BLaER1 treated with 17β-estradiol and CSF1 and Interleukin-3, amounts not matched to agents 10 nM and 100 nM (cell line): ENCODE data around the gene LYZL1.
"Not testable (repeated sequence)": the region's sequence is repeated elsewhere in the genome, so short reads cannot be mapped to it uniquely, and the experiment has no call there.

Experiments used
- H3K27ac ChIP-seq, 11 experiments: shearing (Covaris generic); formaldehyde crosslinking; 2 replicates each; pipeline ENCODE4 v1.8.1; 2022
- H3K27me3 ChIP-seq, 11 experiments: shearing (Covaris generic); formaldehyde crosslinking; 2 replicates each; pipeline ENCODE4 v1.8.1; 2022
- H3K36me3 ChIP-seq, 11 experiments: shearing (Covaris generic); formaldehyde crosslinking; 2 replicates each; pipeline ENCODE4 v1.8.1; 2022
- H3K4me1 ChIP-seq, 10 experiments: shearing (Covaris generic); formaldehyde crosslinking; 2 replicates each; pipeline ENCODE4 v1.8.1; 2022
- H3K4me2 ChIP-seq, 11 experiments: shearing (Covaris generic); formaldehyde crosslinking; 2 replicates each; pipeline ENCODE4 v1.8.1; 2022
- H3K4me3 ChIP-seq, 10 experiments: shearing (Covaris generic); formaldehyde crosslinking; 2 replicates each; pipeline ENCODE4 v1.8.1; 2022
- H3K9ac ChIP-seq, 11 experiments: shearing (Covaris generic); formaldehyde crosslinking; 2 replicates each; pipeline ENCODE4 v1.8.1; 2022
- H3K9me3 ChIP-seq, 11 experiments: shearing (Covaris generic); formaldehyde crosslinking; replicated peaks in 1 of 11; 2 replicates each; pipeline ENCODE4 v1.8.1; 2022
- H4K20me1 ChIP-seq, 11 experiments: shearing (Covaris generic); formaldehyde crosslinking; 2 replicates each; pipeline ENCODE4 v1.8.1; 2022
- Cebpa-rat ChIP-seq, 11 experiments: shearing (Covaris generic); IDR thresholded peaks; 2 replicates each; pipeline ENCODE4 v1.8.1; 2022

The LYZL1 gene

DNA sequence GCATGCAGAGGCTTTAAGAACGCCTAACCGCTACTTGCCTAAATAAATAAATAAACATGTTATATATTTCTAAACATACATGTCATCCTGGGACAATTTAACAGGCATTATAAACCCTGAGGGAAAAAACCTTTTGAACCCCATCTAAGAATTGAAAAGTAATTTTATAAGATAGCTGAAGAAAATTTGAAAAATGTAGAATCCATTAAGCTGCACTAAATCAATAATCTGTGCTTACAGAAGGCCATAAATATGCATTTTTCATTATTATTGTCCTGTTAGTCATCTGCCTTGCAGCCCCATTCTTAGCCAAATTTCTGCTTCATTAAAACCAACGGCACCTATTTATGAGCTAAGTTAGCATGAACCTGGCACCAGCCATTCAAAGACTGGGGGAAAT, 24.2 kb downstream of the LYZL1 start:
- no peaks in the 10 kb centered on the region for H3K36me3 ChIP-seq
- no peaks in the 10 kb centered on the region for H4K20me1 ChIP-seq
- H3K9ac ChIP-seq: no peak overlapping the region
- H3K27me3 ChIP-seq: no peaks in the 10 kb centered on the region
- H3K4me3 ChIP-seq: no peak overlapping the region
- no peak overlapping the region for H3K27ac ChIP-seq
- TF ChIP-seq Cebpa-rat (IDR thresholded peaks at IDR 0.05): no peak
- peaks cover 0 to 6% (median 0%) of the 10 kb centered on the region in 10 experiments; a peak in 1 of 20 replicates for H3K4me1 ChIP-seq
- H3K9me3 ChIP-seq: peaks cover 0 to 8% (median 7%) of the 10 kb centered on the region in 11 experiments; a peak in 8 of 22 replicates
- no peak overlapping the region for H3K4me2 ChIP-seq

DNA sequence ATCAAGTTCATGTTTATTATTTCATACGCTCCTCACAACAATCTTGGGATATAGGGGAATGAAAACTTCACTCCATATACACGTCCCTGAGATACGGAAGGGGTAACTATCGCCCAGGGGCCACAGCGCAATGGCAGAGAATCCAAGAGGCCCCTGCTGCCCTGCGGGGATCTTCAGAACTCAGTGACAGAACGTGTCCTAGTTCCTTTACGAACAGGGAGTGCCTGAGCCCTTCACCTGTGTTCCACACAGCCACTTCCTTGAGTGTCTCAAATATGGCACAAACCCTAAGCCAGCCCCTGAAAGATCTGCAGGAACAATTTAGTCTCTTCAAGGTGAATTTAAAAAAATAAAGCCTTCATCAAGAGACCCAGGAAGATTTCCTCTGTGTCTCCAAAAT, 25.9 kb downstream of the LYZL1 start:
- H3K4me1 ChIP-seq: peaks cover 0 to 7% (median 0%) of the 10 kb centered on the region in 10 experiments; a peak in 4 of 20 replicates
- H3K27ac ChIP-seq: no peak overlapping the region
- H4K20me1 ChIP-seq: no peaks in the 10 kb centered on the region
- no peak for TF ChIP-seq Cebpa-rat (IDR thresholded peaks at IDR 0.05)
- no peak overlapping the region for H3K9ac ChIP-seq
- H3K4me2 ChIP-seq: no peak overlapping the region
- no peaks in the 10 kb centered on the region for H3K36me3 ChIP-seq
- peaks cover 0 to 6% (median 0%) of the 10 kb centered on the region in 11 experiments; a peak in 2 of 22 replicates for H3K27me3 ChIP-seq
- H3K9me3 ChIP-seq: peaks cover 0 to 8% (median 7%) of the 10 kb centered on the region in 11 experiments; a peak in 8 of 22 replicates
- H3K4me3 ChIP-seq: no peak overlapping the region

DNA sequence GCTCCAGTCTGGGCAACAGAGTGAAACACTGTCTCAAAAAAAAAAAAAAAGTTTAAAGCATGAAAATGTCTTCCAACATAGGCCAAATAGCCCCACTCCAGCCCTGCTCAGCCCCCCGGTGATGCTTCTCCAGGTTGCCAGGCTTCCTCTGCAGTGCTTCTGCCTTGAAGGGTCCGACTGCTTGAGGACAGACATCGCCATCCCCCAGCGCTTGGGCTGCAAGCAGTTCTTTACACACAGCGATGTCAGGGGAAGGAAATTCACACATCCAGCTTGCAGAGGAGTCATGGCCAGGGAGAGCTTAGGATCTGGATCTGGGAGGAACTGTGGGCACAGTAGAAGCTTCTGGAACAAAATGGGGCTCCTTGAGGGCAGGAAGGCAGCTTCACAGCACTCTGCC, 26.9 kb downstream of the LYZL1 start:
- Histone ChIP-seq H3K9me3 (peaks cover 0 to 8% (median 7%) of the 10 kb centered on the region in 11 experiments; a peak in 8 of 22 replicates), H3K36me3 (no peaks in the 10 kb centered on the region), H4K20me1 (no peaks in the 10 kb centered on the region), H3K27me3 (peaks cover 0 to 6% (median 0%) of the 10 kb centered on the region in 11 experiments; a peak in 2 of 22 replicates), H3K27ac (no peak overlapping the region), H3K4me2 (no peak overlapping the region), H3K4me1 (peaks cover 0 to 7% (median 0%) of the 10 kb centered on the region in 10 experiments; a peak in 4 of 20 replicates), H3K9ac (no peak overlapping the region), H3K4me3 (no peak overlapping the region)
- TF ChIP-seq Cebpa-rat (IDR thresholded peaks at IDR 0.05): no peak

DNA sequence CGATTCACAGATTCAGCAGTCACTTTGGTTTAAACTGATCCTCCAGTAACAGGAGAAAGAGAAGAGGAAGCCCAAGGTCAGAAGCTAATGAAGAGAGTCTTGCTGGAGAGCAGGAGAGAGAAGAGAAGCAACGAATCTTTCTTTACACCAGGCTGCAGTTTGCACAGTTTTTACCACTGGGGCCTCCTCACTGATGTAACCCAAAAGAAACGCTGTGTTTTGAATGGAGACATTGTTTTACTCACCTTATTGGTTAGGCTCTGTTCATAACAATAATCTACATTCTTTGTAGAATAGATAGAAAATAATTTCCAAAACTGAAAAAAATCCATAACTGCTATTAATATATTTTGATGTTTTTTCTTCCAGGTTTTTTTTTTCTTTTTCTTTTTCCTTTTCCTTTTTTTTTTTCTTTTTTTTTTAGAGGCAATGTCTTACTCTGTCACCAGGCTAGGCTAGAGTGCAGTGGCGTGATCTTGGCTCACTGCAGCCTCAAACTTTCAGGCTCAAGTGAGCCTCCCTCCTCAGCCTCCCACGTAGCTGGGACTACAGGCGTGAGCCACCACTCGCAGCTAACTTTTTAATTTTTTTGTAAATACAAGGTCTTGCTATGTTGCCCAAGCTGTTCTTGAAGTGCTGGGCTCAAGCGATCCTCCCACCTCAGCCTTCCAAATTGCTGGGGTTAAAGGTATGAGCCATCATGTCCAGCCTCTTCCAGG, 27.6 kb downstream of the LYZL1 start:
- Histone ChIP-seq H3K4me1 (peaks cover 0 to 7% (median 0%) of the 10 kb centered on the region in 10 experiments; a peak in 3 of 20 replicates), H3K36me3 (no peaks in the 10 kb centered on the region), H3K4me3 (no peak overlapping the region), H3K27me3 (peaks cover 0 to 6% (median 0%) of the 10 kb centered on the region in 11 experiments; a peak in 2 of 22 replicates), H3K4me2 (no peak overlapping the region), H3K27ac (no peak overlapping the region), H3K9ac (no peak overlapping the region), H3K9me3 (peaks cover 0 to 8% (median 7%) of the 10 kb centered on the region in 11 experiments; a peak in 8 of 22 replicates), H4K20me1 (no peaks in the 10 kb centered on the region)
- TF ChIP-seq Cebpa-rat (IDR thresholded peaks at IDR 0.05): no peak

DNA sequence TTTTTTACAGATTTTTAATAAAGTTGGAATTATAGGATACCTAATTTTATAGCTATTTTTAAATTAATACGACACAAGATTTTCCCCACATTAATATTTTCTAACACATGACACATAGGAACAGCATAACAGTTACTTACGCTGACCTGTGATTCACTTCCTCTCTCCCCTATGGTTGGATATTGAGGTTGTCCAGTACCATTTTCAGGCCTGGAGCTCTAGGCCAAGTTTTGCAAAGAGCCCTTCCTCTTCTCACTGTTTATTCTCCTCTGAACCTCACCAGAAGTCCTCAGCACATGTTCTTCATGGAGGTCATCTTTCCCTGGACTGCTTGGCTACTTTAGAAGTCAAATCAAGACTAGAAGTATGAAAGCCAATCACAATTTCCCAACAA, 28.2 kb downstream of the LYZL1 start:
- no peak overlapping the region for H3K4me2 ChIP-seq
- no peak for TF ChIP-seq Cebpa-rat (IDR thresholded peaks at IDR 0.05)
- H3K27me3 ChIP-seq: peaks cover 0 to 6% (median 0%) of the 10 kb centered on the region in 11 experiments; a peak in 2 of 22 replicates
- H3K36me3 ChIP-seq: no peaks in the 10 kb centered on the region
- H3K4me1 ChIP-seq: peaks cover 0 to 8% (median 0%) of the 10 kb centered on the region in 10 experiments; a peak in 5 of 20 replicates
- peaks cover 0 to 8% (median 7%) of the 10 kb centered on the region in 11 experiments; a peak in 8 of 22 replicates for H3K9me3 ChIP-seq
- H4K20me1 ChIP-seq: no peaks in the 10 kb centered on the region
- H3K27ac ChIP-seq: no peak overlapping the region
- no peak overlapping the region for H3K9ac ChIP-seq
- H3K4me3 ChIP-seq: no peak overlapping the region

DNA sequence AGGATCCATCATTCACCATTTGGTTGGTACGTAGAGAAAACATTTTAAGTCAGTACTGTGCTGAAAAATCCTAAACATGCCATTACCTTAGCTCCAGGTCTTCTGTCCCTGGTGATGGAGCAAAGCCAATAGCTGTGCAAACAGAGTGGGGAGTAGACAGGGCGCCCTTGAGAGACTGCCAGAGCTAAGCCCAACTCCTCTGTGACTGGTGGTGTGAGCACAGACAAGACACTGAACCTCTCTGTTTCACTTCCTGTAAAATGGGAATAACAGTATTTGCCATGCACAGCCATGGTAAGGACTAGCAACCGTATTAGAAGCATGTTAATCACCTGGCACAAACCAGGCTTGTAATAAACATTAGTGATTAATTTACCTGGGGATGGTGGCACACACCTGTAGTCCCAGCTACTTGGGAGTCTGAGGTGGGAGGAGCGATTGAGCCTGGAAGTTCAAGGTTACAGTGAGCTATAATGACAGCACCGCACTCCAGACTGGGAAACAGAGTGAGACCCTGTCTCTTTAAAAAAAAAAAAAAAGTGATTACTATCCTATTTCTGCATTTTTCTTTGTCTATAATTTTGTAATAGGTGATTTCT, 28.7 kb downstream of the LYZL1 start:
- no peak overlapping the region for H3K9ac ChIP-seq

DNA sequence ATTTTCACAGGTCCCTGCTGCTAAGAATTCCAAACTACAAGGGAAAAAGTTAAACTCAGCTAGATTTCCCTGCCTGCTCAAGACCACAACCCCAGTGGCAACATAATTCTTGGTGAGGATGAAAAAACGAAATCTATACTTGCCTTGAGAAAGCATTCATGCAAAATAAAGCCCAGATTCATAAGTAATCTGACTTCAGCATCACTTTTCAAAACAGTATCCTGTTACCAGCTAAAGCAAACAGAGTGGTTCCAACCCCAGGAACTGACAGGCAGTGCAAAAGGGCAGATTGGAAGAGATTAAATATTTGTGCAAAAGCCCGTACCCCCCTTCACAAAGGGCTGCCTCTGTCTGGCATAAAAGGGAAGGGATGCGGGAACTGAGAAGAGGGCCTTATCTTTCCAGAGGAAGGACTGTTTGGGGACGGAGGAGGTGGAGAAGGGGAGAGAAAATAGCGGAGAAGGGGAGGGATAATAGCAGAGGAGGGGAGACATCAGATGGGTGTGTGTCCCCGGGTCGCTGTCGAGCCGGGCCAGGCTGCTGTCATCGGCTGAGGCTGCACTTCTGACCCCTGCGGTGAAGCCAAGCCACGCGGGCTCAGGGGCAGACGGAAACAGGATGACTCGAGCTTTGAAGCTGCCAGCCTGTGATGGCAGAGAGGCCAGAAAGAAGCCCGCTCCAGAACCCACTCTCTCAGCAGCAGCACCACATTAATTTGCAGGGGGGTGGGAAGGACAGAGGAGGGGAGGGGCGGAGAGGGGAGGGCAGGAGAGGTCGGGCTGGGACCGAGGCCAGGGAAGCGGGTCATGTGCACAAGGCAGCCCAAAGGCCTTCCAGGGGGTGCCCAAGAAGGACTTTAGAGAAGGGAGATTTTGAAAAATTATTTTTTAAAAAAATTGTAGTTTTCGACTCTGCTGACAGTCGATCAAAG, 29.5 kb downstream of the LYZL1 start:
- H3K4me1 ChIP-seq: peaks cover 6 to 20% (median 9%) of the 10 kb centered on the region in 10 experiments; a peak in 18 of 20 replicates
- not testable (repeated sequence) for H3K9ac ChIP-seq, H3K9me3 ChIP-seq, H3K36me3 ChIP-seq, H3K27ac ChIP-seq, H3K4me3 ChIP-seq, H3K27me3 ChIP-seq, H4K20me1 ChIP-seq
- H3K4me2 ChIP-seq: peak overlapping the region in 2 of 11 experiments; percentile 22 to 42; a peak in 1 of 22 replicates

More for the DNA sequence above, 28.7 kb downstream of the LYZL1 start:
- TF ChIP-seq Cebpa-rat (IDR thresholded peaks at IDR 0.05): no peak
- Histone ChIP-seq H3K4me3 (no peak overlapping the region), H3K9me3 (peaks cover 0 to 8% (median 7%) of the 10 kb centered on the region in 11 experiments; a peak in 8 of 22 replicates), H3K4me1 (peaks cover 0 to 12% (median 2%) of the 10 kb centered on the region in 10 experiments; a peak in 5 of 20 replicates), H3K27ac (no peak overlapping the region), H4K20me1 (no peaks in the 10 kb centered on the region), H3K4me2 (no peak overlapping the region), H3K27me3 (peaks cover 0 to 6% (median 0%) of the 10 kb centered on the region in 11 experiments; a peak in 2 of 22 replicates), H3K36me3 (no peaks in the 10 kb centered on the region)

DNA sequence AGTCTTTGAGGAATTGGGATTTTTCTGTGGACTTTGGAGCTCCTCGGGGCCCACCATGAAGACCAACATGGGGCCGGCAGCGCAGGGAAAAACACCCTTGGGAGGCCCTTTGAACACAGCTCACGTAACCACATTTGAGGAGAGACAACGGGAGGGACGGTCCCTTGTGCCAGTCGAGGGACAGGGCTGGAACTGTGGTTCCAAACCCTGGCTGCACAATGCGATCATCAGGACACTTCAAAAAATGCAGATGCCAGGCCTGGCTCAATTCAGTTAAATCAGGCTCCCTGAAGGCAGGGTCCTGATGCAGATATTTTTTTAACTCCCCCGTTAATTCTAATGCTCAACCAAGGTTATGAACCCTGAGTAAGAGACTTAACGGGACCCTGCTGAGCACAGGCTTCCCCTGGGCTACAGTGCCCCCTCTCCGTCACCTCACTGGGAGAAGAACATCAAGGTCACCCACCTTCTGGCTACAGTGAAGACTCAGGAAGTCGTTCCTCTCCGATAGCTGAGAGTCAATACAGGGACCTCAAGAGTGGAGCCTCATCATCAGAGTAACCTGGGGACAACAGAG, 30.4 kb downstream of the LYZL1 start:
- no peak for TF ChIP-seq Cebpa-rat (IDR thresholded peaks at IDR 0.05)
- no peak overlapping the region for H3K27ac ChIP-seq
- no peak overlapping the region for H3K4me3 ChIP-seq
- no peaks in the 10 kb centered on the region for H3K36me3 ChIP-seq
- no peak overlapping the region for H3K9ac ChIP-seq
- peaks cover 8 to 29% (median 18%) of the 10 kb centered on the region in 10 experiments; a peak in 18 of 20 replicates for H3K4me1 ChIP-seq
- H4K20me1 ChIP-seq: no peaks in the 10 kb centered on the region
- H3K4me2 ChIP-seq: peak overlapping the region in 3 of 11 experiments; percentile 22 to 42 (median 33); a peak in 3 of 22 replicates
- H3K9me3 ChIP-seq: peaks cover 0 to 2% (median under 1%) of the 10 kb centered on the region in 11 experiments; a peak in 4 of 22 replicates
- peaks cover 0 to 6% (median 0%) of the 10 kb centered on the region in 11 experiments; a peak in 2 of 22 replicates for H3K27me3 ChIP-seq
